HK-2 (cell line): ENCODE measurements around the gene ADAMTSL1.
"Not testable (repeated sequence)": the region's sequence is repeated elsewhere in the genome, so short reads cannot be mapped to it uniquely, and the experiment has no call there.

Source experiments
- DNase-seq: peaks from one replicate; pipeline ENCODE4 v3.0.0-alpha.2; 2018; ENCODE audit not compliant: unreplicated experiment

The ADAMTSL1 gene

GRCh38 chr9:18905028-18905882 is 431.3 kb downstream of the ADAMTSL1 start:
- no peak for DNase-seq

DNA sequence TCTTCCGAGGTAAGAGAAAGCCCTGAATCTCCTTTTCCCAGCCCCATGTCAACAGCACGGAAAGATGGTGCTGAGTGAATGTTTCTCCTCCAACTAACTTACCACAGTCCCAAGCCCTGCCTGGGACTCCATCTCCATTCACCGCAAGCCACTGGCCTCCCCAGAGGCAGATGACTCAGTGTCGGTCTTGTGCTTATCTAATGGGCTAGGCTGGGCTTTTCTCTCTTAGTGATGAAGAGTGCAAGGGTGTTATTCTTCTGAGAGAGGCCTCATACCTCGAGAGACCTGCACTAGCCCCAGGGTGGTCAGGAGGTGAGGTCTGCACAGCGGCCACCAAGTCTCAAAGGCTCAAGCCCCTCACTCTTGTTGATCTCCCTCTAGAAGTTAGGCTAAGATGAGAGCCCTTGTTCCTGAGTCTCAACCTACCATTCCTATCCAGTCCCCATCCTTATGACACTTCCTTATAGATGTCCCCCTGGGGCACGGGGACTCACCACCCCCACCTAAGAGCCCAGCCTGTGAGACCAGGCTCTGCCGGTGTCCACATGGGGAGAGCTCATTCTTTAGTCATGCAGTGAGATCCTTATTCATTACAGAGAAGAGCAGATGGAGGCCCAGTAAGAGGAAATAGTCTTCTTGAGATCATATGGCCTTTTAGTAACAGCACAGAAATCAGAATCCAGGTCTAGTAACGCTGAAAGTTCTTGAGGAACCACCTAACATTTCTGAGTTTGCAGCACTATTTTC is 432.1 kb downstream of the ADAMTSL1 start:
- DNase-seq = no peak

- peak; percentile 22 for DNase-seq
Observed at GRCh38 chr9:18906656-18907395, 432.9 kb downstream of the ADAMTSL1 start.

DNA sequence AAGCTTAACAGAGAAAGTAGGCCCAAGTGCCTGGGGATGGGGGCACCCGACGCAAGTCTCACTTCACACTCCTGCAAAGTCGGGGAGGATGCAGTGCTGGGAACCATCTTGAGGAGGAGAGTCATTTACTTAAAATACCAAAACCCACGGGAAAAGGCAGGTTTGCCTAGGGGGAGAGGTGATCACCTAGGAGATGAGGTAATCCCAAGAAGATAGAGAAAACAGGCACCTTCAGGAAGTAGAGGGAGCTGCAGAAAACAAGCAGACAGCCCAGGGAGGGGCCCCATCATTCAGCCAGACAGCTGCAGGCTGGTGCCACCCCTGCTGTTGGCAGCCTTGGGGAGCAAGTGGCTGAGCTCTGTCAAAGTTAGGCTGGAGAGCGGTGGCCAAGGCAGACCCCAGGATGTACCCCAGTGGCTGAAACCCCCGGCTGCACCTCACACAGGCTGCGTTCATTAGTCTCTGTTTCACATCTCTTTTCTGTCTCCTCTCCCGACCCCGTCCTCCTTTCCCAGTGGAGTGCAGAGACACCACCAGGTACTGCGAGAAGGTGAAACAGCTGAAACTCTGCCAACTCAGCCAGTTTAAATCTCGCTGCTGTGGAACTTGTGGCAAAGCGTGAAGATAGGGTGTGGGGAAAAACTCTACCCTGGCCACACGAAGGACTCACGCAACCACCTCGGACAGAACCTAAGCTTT is 434.1 kb downstream of the ADAMTSL1 start:
- DNase-seq = no peak

DNA sequence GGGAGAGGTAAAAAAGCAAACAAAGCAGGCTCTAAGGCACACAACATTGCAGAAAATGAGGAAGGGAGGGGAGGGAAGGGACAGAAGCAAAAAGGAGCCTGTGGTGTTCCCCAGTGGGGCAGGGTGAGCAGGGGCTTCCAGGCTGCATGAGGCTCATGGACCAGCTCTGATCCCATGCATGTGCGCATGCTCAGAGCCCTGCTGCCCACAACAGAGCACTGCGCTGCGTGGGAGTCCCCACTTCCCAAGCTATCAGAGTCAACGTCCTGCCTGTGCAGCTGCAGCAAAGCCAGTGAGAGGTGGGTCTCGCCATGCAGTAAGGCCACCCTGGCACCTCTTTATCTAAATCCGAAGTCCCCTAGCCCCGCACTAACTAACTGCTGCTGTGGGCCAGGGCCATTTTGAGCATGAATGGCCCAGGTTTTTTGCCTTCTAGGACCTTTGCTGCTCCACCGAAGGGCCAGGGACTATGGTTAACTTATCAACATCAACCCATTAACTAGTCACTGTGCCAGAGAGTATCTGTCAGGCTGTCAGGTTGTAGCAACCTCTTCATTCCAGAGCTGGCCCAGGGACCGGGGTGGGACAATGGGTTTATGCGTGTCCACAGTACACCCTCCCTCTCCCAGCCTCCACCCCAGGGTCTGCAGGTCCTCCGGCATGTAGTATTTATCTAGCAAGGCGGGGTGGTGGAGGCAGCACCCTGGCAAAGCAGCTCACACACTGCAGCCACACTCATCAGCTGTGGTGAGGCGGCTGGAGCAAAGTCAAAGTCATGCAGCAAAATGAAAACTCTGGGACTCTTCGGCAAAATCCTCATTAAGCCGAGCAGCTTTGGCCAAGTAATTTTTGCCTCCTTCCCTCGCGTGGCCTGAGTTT is 435.4 kb downstream of the ADAMTSL1 start:
- no peak for DNase-seq

- DNase-seq = no peak
Observed at GRCh38 chr9:18910435-18910834, 436.5 kb downstream of the ADAMTSL1 start.

DNA sequence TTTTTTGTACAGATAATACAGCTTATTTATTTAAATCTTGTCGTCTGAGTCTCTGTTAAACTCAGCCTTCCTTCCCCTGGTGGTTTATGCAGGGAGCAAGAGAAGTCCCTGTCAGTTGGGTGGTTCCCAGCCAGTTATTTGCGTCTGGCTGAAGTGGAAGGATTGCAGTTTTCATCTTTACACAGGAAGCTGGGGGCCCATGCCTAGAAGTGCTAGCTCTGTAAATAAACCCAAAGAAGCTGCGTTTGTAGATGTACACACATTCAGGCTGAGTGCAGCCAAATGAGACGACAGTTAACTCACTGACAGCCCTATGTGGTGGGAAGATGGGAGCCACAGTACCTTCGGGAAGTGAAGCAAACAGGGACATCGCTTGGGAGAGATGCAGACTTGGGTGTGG is 437.0 kb downstream of the ADAMTSL1 start:
- DNase-seq = no peak

GRCh38 chr9:18911714-18912342 is 437.9 kb downstream of the ADAMTSL1 start:
- DNase-seq = no peak

DNA sequence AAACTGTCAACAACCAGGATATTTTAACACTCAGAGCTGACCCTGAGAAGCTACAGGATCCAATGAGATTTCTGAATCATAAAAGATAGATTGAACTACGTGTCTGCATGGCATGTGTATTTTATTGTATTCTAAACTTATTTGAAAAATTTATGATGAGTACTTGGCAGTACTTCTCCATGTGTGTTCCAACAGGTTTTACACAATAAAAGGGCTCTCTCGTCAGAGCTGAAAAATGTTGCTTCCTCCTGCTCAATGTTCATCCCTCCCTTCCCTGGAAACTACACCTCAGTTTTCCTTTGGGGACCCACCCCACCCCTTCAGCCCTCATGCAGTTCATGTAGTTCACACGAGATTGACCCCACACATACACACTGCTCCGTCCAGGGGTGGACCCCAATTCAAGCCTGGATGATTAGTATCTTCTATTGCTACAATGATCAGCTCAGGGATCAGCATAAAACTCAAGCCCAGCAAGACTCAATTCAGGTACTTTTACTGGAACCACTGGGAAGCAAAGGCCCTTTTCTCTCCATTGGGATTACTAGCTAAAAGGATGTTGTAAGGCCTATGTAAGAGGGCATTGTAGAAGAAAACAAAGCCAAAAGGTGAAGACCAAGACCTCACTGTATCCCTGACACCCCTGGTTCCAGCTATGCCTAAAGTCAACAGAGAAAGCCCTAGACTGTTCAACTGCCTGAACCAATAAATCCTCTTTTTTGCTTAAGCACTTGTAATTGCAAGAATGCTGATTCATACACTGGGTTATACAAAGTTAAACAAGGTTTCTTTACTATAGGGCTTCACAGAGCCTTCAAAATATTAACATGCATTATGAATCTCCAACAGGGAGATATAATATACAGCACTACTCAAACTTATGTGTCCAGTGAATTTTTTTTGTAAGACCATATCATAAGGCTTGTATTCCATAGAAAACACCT is 446.5 kb downstream of the ADAMTSL1 start:
- DNase-seq = no peak

DNA sequence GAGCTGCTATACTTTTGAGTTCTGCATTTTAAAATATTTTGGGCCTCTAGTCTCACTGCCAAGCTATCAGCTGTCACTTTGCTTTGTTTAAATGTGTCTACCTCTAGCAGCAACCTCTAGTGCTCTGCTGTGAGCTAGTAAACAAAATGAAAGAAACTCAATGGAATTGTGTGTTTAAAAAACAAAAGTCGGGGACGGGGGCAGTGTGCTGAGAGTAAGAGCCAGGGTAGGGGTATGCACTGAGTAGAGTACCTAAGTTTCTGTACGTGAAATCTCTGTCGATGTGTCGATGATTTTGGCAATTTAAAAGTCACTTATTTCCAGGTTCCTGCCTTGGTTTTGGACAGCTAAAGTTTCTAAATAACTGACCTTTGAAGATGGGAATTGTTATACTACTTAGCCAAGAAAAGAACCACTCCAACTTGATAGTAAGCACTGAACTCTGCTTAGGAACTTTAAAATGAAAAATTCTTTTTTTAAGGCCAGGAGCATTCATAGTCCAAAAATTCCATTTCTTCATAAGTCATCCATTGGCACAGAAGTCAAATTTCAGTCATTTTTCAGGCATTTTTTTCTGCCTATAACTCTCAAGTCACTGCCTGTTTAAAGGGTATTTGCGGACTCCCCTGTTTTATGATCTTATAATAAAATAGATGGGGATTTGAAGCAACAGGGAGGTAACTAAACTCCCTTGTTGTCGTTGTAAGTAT is 447.6 kb downstream of the ADAMTSL1 start:
- no peak for DNase-seq

GRCh38 chr9:18922161-18922885 is 448.4 kb downstream of the ADAMTSL1 start:
- no peak for DNase-seq

GRCh38 chr9:18923167-18923566 is 449.2 kb downstream of the ADAMTSL1 start:
- no peak for DNase-seq

DNA sequence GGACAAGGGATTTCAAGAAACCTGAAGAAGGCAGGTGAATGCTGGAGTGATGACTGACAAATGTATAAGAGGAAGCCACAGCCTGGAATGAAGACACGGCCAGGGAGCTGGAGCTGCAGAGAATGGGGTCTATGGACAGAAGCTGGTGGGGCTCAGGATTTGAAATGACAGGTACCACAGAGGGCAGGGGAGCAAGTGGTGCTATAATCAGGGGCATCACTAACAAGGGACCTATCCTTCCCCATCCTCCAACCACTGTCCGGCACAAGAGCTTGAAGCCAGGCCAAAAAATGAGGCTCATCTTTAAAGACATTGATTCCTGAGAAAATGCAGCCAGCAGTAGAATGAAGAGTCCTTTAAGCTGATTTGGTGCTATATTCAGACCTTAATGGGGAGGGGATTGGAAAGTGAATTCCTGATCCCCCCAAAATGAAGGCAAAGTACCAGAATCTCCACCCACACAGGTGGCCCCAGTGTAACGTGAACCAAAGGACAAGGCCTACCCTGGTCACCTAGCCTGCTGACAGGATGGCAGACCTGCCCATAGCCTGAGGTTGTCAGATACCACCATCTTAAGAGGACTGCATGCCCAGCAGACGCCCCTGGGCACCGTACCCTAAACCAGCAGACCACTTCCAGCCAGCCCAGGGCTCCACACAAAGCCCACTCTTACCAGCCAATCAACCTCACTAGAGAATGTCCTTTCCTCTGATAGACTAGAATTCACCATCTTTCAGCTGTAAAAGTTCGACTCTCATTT is 449.9 kb downstream of the ADAMTSL1 start:
- DNase-seq = no peak

DNA sequence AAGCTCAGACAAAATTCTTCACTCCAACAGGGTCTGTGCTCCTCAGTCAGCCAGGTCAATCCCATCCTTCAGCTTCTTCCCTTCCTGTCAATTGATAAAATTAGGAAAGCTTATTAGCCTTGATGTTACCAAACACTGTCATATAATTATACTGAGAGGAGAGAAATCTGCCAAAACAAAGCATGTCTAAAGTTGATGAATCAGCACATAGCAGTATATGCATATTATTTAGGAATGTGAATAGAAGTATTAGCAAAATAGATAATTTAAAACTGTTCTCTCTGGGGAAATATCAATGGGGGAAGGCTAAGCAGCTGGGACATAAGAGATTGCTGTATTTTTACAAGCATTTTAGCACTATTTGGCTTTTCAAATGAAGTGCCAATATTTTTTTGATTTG is 451.9 kb downstream of the ADAMTSL1 start:
- no peak for DNase-seq

GRCh38 chr9:18926513-18926912 is 452.6 kb downstream of the ADAMTSL1 start:
- no peak for DNase-seq

DNA sequence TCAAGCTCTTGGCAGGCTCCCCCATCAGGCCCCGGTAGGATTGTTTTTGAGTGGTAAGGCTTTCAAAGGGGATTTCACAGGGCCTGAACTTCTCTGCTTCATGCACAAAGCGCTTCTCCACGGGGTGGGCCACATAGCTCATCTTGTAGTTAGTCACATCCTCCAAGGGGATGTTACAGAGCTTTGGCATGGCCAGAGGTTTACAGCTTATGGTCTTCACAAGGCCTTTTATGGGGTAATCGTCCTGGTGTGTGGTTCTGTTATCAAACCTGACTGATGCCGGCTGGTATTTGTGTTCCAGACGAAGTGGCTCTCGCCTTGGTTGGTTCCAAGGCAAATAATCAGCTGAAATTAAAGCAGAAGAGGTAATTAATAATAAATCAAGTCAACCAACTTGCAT is 454.8 kb downstream of the ADAMTSL1 start:
- DNase-seq = no peak

DNA sequence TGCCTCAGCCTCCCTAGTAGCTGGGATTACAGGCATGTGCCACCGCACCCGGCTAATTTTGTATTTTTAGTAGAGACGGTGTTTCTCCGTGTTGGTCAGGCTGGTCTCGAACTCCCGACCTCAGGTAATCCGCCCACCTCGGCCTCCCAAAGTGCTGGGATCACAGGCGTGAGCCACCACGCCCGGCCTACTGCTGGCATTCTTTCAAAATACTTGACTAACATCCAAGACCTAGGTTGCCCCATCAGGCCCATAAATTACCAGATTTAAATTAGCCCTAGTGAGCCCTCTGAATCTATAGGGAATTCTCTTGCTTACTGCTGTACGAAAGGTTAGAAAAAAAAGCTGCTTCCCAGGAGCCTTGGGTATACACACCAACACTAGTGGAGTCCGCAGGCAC is 456.7 kb downstream of the ADAMTSL1 start:
- DNase-seq = not testable (repeated sequence)
